Fibroblast of the conjunctiva (primary cell): Measurements from ENCODE around the gene TRABD.
A peak's percentile ranks its signal among the peaks of the same experiment; 100 is the strongest.
"Not testable (repeated sequence)": the region's sequence is repeated elsewhere in the genome, so short reads cannot be mapped to it uniquely, and the experiment has no call there.

Experiments
- DNase-seq: peaks from one replicate; pipeline ENCODE4 v3.0.0-alpha.2; 2010; ENCODE audit warnings: low read depth

Gene TRABD

GRCh38 chr22:50185375-50186087 is at the start of gene TRABD:
Gene TRABD, plus strand, starts transcription at chr22:50185913. Its CDS starts 7,148 bp downstream, at chr22:50193061.
- DNase-seq, result peak; percentile 67

- no peak for DNase-seq
Measured at GRCh38 chr22:50136581-50137015, 49.1 kb upstream of the TRABD start.

- not testable (repeated sequence) for DNase-seq
Measured at GRCh38 chr22:50137277-50137676, 48.4 kb upstream of the TRABD start.

GRCh38 chr22:50138041-50138440 is 47.7 kb upstream of the TRABD start:
- no peak for DNase-seq

DNA sequence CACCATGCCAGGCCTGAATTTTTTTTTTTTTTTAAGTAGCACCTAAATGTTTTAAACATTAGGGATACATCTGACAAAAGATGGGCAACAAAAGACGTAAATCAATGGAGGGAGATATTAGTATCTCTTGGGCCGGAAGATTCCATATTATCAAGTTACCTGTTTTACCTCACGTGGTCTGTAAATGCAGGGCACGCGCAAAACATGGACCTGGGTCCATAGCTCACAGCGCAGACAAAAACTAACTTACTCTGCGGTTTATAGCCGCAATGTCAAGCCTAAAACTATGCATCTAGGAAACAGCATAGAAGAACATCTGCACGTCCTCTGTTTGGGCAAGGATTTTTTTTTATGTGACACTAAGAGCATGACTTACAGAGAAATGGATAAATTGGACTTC is 46.7 kb upstream of the TRABD start:
- DNase-seq, result no peak

GRCh38 chr22:50139843-50140415 is 45.8 kb upstream of the TRABD start:
- DNase-seq, result no peak

DNA sequence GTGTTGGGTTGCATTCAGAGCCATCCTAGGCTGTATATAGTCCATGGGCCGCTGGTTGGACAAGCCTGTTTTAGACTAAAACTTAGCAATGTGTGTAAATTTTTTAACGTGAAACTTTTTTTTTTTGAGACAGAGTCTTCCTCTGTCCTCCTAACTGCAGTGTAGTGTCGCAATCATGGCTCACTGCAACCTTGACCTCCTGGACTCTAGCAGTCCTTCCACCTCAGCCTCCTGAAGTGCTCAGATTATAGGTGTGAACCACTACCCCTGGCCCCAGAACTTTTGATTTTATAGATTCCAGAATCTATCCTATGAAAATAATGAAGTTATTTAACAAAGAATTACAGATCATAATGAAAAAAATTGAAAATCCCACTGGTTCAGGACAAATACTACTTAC is 45.1 kb upstream of the TRABD start:
- DNase-seq, result no peak

- no peak for DNase-seq
Measured at GRCh38 chr22:50141462-50141861, 44.3 kb upstream of the TRABD start.

GRCh38 chr22:50141891-50142363 is 43.8 kb upstream of the TRABD start:
- DNase-seq, result no peak

DNA sequence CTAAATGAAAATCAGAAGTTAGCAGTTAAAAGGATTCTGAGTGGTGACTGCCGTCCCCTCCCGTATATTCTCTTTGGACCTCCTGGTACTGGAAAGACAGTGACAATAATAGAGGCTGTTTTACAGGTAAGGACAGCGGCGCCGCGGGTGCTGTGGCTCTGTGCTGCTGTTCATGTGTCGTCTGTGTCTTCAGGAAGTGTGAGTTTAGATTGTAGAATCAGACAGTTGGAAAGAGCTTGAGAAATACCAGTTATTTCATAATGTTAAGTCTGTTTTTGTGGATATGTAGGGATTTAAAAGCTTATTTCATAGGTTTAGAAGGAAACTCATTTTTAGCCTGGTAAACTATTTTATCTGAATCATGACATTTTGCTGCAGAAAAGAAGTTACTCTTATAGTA is 42.6 kb upstream of the TRABD start:
- no peak for DNase-seq

- no peak for DNase-seq
Measured at GRCh38 chr22:50144005-50144614, 41.6 kb upstream of the TRABD start.

DNA sequence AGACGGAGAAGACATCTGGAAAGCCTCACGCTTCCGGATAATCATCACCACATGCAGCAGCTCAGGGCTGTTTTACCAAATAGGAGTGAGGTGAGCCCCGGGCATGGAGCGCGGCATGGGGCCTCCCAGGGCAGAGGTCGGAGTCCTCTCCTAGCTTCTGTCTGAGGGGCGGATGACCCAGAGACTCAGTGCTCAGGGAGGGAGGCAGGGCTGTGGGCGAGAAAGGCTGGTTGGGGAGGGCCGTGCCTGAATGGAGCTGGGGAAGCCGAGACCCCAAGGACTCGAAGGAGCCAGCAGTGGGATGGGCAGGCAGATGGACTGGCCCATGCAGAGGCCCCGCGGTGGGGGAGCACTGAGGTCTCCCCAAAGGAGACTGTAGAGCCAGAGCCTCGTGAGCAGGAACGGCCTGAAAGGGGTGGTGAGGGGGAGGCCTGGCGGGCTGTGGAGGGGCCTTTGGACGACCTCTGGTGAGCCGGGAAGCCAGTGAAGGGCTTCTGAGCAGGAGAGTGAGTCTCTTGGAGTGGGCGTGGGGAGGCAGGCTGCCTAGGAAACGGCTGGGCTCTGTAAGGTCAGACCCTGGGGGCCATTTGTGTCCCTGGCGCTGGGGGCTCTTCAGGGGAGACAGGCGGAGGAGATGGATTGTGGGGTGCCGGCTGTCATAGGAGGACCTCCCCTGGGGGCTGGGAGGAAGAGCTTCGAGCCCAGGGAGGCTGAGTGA is 39.8 kb upstream of the TRABD start:
- DNase-seq, result no peak

- peak; percentile 68 for DNase-seq
Measured at GRCh38 chr22:50146439-50147238, 39.1 kb upstream of the TRABD start.

GRCh38 chr22:50147258-50148165 is 38.2 kb upstream of the TRABD start:
- DNase-seq, result not testable (repeated sequence)

DNA sequence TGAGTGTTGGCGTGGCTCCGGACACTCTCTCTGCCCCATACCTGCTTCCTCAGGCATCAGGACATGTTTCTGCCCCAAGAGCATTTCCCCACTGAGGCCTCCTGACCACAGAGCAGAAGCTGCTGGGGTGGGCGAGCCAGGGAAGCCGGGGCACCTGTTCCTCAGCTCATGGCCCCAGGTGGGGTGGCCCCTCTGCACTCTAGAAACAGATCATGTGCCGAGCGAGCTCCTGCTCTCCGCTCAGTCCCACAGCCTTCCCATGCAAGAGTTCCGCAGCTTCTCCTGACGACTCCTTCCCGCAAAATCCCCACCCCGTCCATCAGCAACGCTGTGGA is 37.6 kb upstream of the TRABD start:
- DNase-seq, result no peak

GRCh38 chr22:50148991-50149721 is 36.6 kb upstream of the TRABD start:
- peak; percentile 10 for DNase-seq

DNA sequence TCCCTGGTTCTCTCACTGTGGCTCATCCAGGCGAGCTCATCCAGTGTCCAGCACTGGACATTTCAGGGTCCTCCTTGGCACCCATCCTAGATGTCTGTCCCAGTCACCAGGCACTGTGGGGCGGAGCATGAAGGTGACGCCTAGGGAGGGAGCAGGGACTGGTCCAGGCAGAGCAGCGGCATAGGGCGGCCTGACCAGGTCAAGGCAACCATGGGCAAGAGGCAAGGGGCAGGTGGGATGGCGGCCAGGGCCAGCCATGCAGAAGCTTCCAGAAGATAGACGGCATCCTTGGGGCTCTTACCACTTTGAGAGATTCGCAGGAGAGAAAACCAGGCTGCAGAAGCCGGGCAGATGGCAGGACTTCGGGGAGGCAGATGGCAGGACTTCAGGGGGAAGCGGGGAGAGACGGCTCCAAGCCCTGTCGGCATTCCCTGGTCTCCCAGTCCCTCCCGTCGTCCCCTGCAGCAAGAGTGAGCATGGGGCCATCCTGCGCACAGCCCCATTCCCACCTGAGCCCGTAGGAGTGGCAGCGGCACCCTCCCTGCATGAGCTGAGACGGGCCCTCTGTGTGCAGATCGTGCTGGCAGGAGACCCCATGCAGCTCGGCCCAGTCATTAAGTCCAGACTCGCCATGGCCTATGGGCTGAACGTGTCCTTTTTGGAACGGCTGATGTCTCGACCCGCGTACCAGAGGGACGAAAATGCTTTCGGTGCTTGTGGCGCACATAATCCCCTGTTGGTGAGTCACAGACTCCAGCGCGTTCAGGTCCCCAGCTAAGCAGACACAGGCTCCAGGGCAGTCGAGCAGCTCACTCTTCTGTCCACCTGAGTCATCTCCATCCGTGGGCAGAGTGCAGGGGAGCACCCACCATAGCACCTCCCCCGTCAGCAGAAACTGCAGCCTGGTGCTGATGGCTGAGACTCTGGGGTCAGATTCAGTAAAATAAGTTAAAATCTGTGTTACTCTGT is 35.3 kb upstream of the TRABD start:
- no peak for DNase-seq

GRCh38 chr22:50151571-50152537 is 33.9 kb upstream of the TRABD start:
- no peak for DNase-seq
